Measurements from ENCODE around the gene TEX48.

The TEX48 gene

GRCh38 chr9:114643896-114644295, 38.1 kb downstream of the TEX48 start:
- no peak overlapping the region for H3K4me3 ChIP-seq (ENCODE audit: low read depth, low read length)
- no peak for DNase-seq (ENCODE audit: low read depth)
- TF ChIP-seq POLR2A (IDR thresholded peaks at IDR 0.05; ENCODE audit: extremely low read depth, insufficient read length) (no peak), MYC (IDR thresholded peaks at IDR 0.05; ENCODE audit: low read depth, low read length) (no peak)

GRCh38 chr9:114643001-114643400, 39.0 kb downstream of the TEX48 start:
- DNase-seq (ENCODE audit: low read depth): no peak
- no peak for TF ChIP-seq MAX (IDR thresholded peaks at IDR 0.05; ENCODE audit: low read depth, low read length)
- H3K4me3 ChIP-seq (ENCODE audit: low read depth, low read length): no peak overlapping the region

GRCh38 chr9:114641967-114642366, 40.0 kb downstream of the TEX48 start:
- H3K4me3 ChIP-seq (ENCODE audit: low read depth, low read length): no peak overlapping the region
- TF ChIP-seq CTCF (IDR thresholded peaks at IDR 0.05; ENCODE audit: low read depth, low read length) (no peak), MYC (IDR thresholded peaks at IDR 0.05; ENCODE audit: low read depth, low read length) (peak; percentile 59), MAX (IDR thresholded peaks at IDR 0.05; ENCODE audit: low read depth, low read length) (peak; percentile 45; the same call in 1 of the 2 replicates), POLR2A (IDR thresholded peaks at IDR 0.05; ENCODE audit: extremely low read depth, insufficient read length) (no peak)
- DNase-seq (ENCODE audit: low read depth): peak; percentile 81

GRCh38 chr9:114638404-114638803, 43.6 kb downstream of the TEX48 start:
- no peak for TF ChIP-seq CTCF (IDR thresholded peaks at IDR 0.05; ENCODE audit: low read depth, low read length)
- TF ChIP-seq MYC (IDR thresholded peaks at IDR 0.05; ENCODE audit: low read depth, low read length): no peak
- no peak for TF ChIP-seq MAX (IDR thresholded peaks at IDR 0.05; ENCODE audit: low read depth, low read length)
- TF ChIP-seq POLR2A (IDR thresholded peaks at IDR 0.05; ENCODE audit: extremely low read depth, insufficient read length): no peak
- H3K4me3 ChIP-seq (ENCODE audit: low read depth, low read length): no peak overlapping the region
- no peak for DNase-seq (ENCODE audit: low read depth)

- no peak for TF ChIP-seq CTCF (IDR thresholded peaks at IDR 0.05; ENCODE audit: low read depth, low read length)
- TF ChIP-seq POLR2A (IDR thresholded peaks at IDR 0.05; ENCODE audit: extremely low read depth, insufficient read length): no peak
- no peak overlapping the region for H3K4me3 ChIP-seq (ENCODE audit: low read depth, low read length)
- DNase-seq (ENCODE audit: low read depth): no peak
These were observed 47.6 kb downstream of the TEX48 start for GRCh38 chr9:114634387-114634786.

- no peak for DNase-seq (ENCODE audit: low read depth)
- TF ChIP-seq CTCF (IDR thresholded peaks at IDR 0.05; ENCODE audit: low read depth, low read length) (no peak), POLR2A (IDR thresholded peaks at IDR 0.05; ENCODE audit: extremely low read depth, insufficient read length) (no peak), MAX (IDR thresholded peaks at IDR 0.05; ENCODE audit: low read depth, low read length) (no peak), MYC (IDR thresholded peaks at IDR 0.05; ENCODE audit: low read depth, low read length) (no peak)
- H3K4me3 ChIP-seq (ENCODE audit: low read depth, low read length): no peak overlapping the region
These were observed 48.4 kb downstream of the TEX48 start for GRCh38 chr9:114633438-114634089.

- DNase-seq (ENCODE audit: low read depth): no peak
- H3K4me3 ChIP-seq (ENCODE audit: low read depth, low read length): no peak overlapping the region
- TF ChIP-seq MYC (IDR thresholded peaks at IDR 0.05; ENCODE audit: low read depth, low read length): no peak
- TF ChIP-seq POLR2A (IDR thresholded peaks at IDR 0.05; ENCODE audit: extremely low read depth, insufficient read length): no peak
- TF ChIP-seq MAX (IDR thresholded peaks at IDR 0.05; ENCODE audit: low read depth, low read length): no peak
- no peak for TF ChIP-seq CTCF (IDR thresholded peaks at IDR 0.05; ENCODE audit: low read depth, low read length)
These were observed 50.8 kb downstream of the TEX48 start for GRCh38 chr9:114631166-114631565.

Measured in NB4 (cell line).